IPS-18c (cell line): ENCODE results near the gene NPY1R.
A peak's percentile ranks its signal among the peaks of the same experiment; 100 is the strongest.

Source experiments
- H3K4me3 ChIP-seq: 2 replicates; pipeline ENCODE4 v1.7.0; 2013; ENCODE audit warnings: low read depth, mild to moderate bottlenecking, low read length, moderate library complexity; ENCODE audit not compliant: insufficient read depth
- H3K9me3 ChIP-seq: one replicate; pipeline ENCODE4 v1.6.1; 2013; ENCODE audit warnings: mild to moderate bottlenecking, low read length, moderate library complexity; ENCODE audit not compliant: control insufficient read depth, insufficient read depth

The NPY1R gene

DNA sequence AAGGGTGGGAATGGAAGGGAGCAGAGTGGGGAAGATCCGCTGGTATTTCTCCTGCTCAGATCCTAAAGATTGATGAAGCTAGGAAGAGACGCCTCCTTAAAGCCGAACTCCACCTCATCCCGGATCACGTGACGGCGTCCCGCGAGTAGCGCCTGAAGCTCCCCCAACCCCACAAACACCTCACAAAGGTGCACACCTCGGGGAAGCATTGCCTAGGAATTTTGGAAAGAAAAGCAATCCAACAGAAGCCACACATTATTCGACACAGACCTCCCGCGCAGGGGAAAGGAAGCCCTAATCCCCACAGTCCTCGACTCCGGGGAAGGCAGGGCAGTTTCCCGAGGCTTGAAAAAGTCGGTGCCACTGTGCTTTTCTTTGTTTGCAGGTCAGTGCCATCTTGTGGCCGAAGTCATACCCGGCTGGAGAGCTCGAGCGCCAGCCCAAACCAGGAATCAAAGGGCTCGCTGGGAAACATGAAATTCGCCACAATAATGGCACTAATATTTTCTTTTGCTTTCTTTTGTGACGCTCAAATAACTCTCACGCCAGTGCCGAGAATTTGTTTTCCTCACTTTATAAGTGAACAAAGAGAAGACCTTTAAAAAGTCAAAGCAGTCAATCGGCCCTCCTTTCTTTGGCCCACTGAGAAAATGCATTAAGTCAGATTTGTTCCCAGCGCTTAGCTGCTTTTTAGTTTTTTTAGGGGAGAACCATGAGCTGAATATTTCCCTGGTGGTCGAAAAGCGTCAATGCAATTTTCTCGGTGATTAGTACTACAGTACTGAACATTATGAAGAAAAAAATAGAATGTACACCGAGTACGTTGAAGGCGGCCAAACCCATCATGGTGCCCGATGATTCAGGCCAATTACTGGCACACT lies at the start of gene NPY1R:
TSS of gene NPY1R (minus strand) at position 71 of the 881 bp plus-strand sequence. CDS start 6,042 bp downstream, outside the sequence.
- Histone ChIP-seq H3K4me3 (peak within 1 kb of the TSS; percentile 67), H3K9me3 (no peaks in the 10 kb centered on the region)

GRCh38 chr4:163380703-163381102 lies 48.3 kb upstream of the NPY1R start:
- H3K4me3 ChIP-seq = no peak overlapping the region
- no peaks in the 10 kb centered on the region for H3K9me3 ChIP-seq

- Histone ChIP-seq H3K4me3 (no peak overlapping the region), H3K9me3 (no peaks in the 10 kb centered on the region)
Observed at GRCh38 chr4:163378661-163379060, 46.3 kb upstream of the NPY1R start.

- no peaks in the 10 kb centered on the region for H3K9me3 ChIP-seq
Observed at GRCh38 chr4:163372029-163372428, 39.6 kb upstream of the NPY1R start.

DNA sequence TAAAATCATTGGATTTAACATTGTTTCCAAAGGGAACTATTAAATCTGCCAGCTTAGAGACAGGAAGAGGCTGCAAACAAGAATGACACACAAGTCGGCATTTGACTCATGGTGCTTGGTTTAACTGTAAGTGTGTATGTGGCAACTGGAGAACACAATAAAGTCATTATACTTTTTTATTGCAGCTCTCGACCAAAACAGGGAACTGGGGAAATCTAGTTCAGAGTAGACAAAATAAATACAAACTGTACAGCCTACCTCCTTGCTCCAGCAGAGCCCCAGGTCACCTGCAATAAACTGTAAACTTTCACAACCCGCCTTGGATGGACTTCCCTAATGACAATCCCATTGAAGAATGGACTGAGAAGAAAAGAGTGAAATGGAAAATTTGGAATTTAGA lies 35.3 kb upstream of the NPY1R start:
- H3K9me3 ChIP-seq = no peaks in the 10 kb centered on the region
- H3K4me3 ChIP-seq = no peak overlapping the region

More at GRCh38 chr4:163372029-163372428, 39.6 kb upstream of the NPY1R start:
- H3K4me3 ChIP-seq = no peak overlapping the region

GRCh38 chr4:163356104-163356503 lies 23.7 kb upstream of the NPY1R start:
- no peak overlapping the region for H3K4me3 ChIP-seq
- no peaks in the 10 kb centered on the region for H3K9me3 ChIP-seq

DNA sequence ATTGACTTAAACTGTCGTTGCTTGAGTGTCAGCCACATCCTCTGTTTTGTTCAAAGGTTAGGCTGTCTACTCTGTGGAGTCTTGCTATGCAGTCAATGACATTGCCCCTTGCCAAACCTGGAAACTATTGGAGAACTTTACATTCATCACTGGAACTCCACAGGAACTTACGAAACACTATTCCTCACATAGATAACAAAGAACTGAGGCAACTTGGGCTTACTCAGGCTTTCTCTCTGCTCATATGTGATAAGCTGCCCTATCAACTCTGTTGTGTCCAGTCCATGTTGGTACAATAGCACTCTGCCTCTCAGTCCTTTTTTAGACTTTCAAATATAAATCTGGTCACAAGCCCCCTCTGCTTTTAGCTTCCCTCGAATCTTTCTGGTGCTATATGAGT lies 20.7 kb upstream of the NPY1R start:
- Histone ChIP-seq H3K4me3 (no peak overlapping the region), H3K9me3 (no peaks in the 10 kb centered on the region)

DNA sequence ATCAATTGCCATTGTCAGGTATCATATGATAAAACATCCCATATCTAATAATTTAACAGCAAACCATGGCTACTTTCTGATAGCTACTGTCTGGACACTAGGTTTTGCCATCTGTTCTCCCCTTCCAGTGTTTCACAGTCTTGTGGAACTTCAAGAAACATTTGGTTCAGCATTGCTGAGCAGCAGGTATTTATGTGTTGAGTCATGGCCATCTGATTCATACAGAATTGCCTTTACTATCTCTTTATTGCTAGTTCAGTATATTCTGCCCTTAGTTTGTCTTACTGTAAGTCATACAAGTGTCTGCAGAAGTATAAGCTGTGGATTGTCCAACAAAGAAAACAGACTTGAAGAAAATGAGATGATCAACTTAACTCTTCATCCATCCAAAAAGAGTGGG lies 18.3 kb upstream of the NPY1R start:
- no peak overlapping the region for H3K4me3 ChIP-seq
- H3K9me3 ChIP-seq = no peaks in the 10 kb centered on the region

- Histone ChIP-seq H3K9me3 (no peaks in the 10 kb centered on the region), H3K4me3 (peak overlapping the region; percentile 70)
Observed at GRCh38 chr4:163344147-163345125, 12.0 kb upstream of the NPY1R start.

DNA sequence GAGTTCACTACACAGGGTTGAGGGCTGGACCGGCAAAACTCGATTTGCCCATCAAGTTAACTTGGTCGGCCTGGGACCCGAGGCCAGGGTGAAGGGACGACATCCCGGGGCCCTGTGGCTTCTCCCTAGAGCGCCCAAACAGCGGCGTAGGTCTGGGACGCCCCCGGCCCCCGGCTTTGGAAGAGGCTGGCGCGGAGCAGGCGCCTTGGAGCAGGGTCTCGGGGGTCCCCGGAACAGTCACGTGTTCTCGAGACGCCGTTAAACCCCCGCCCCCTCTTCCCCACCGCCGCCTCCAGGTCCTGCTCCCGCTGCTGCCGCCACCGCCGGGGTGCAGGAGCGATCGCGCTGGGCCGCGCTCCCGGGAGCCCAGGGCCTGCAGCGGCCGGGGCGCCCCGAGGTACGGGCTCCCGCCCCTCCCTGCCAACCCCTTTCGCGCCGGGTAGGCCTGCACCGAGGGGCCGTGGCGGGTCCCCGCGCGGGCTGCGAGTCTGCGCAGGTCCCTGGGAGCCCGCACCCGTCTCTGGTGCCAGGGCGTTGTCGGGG lies 11.3 kb upstream of the NPY1R start, which contains the start of gene NPY5R:
TSS of gene NPY5R (plus strand) at position 289 of the 543 bp plus-strand sequence. CDS start 6,382 bp downstream, outside the sequence.
- H3K9me3 ChIP-seq = no peaks in the 10 kb centered on the region
- H3K4me3 ChIP-seq = peak within 1 kb of the TSS; percentile 70

DNA sequence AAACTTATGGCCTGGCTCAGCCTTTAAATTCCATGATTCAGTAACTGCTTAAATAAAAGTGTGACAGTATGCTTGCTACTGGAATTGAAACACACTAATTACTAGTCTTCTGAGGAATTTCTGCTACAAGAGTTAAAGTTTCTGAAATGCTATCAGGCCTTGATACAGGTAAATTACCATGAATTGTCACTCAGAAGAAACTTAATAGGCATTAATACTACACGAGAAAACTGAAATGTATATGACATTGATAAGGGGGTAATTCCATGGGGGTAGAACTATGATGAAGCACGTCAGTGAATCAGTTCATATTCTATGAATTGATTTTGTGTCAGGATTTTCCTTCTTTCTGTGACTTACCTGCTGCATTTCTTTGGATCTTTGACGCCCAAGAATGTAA lies 3.0 kb upstream of the NPY1R start:
- Histone ChIP-seq H3K9me3 (no peaks in the 10 kb centered on the region), H3K4me3 (no peak overlapping the region)

GRCh38 chr4:163331629-163332376 lies 593 bp downstream of the NPY1R start:
- Histone ChIP-seq H3K9me3 (no peaks in the 10 kb centered on the region), H3K4me3 (peak overlapping the region; percentile 67)

GRCh38 chr4:163330916-163331628 lies 1.3 kb downstream of the NPY1R start:
- Histone ChIP-seq H3K9me3 (no peaks in the 10 kb centered on the region), H3K4me3 (peak overlapping the region; percentile 67)

GRCh38 chr4:163317110-163317509 lies 15.3 kb downstream of the NPY1R start:
- Histone ChIP-seq H3K9me3 (peaks cover 4% of the 10 kb centered on the region), H3K4me3 (no peak overlapping the region)

DNA sequence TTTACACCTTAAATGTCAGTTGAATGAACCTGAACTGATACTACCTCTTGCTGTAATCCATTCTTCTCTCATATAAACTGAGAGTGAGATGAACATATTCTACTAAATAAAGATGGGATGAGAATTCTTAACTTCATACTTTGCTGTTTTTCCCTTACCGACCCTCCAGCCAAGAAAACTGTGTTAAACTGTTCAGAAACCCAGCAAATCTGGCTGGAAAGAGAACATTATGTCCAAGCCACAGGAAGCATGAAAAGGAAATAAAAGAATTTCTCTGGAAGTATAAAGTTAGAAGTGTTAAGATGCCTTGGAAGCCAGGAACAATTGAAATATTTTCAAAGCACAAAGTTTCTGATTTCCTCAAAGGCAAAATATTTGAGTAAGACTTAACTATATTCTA lies 22.9 kb downstream of the NPY1R start:
- H3K9me3 ChIP-seq = no peaks in the 10 kb centered on the region
- H3K4me3 ChIP-seq = no peak overlapping the region

DNA sequence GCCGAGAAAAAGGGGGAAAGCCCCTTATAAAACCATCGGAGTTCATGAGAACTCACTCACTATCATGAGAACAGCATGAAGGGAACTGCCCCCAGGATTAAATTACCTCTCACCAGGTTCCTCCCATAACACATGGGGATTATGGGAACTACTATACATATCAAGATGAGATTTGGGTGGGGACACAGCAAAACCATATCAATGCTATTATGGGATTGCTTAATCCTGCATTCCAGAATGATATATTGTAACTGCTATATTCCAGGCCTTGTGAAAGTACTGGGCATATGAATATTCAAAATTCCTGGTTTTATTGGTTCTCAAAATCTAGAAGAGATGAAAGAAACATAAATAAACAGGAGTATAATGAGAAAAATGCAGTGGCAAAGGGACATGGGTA lies 29.3 kb downstream of the NPY1R start:
- no peaks in the 10 kb centered on the region for H3K9me3 ChIP-seq

More for the DNA sequence above, 29.3 kb downstream of the NPY1R start:
- no peak overlapping the region for H3K4me3 ChIP-seq
